GM15510 (cell line): ENCODE measurements around the gene INSRR.

ENCODE experiments used
- POLR2A ChIP-seq: IDR thresholded peaks from 3 replicates; pipeline ENCODE4 v1.6.1; 2011; ENCODE audit warnings: borderline replicate concordance; ENCODE audit not compliant: insufficient read length; ENCODE audit errors: extremely low read depth

The INSRR gene

GRCh38 chr1:156886583-156887281, 27.8 kb upstream of the INSRR start:
- TF ChIP-seq POLR2A, result no peak

GRCh38 chr1:156885880-156886355, 27.0 kb upstream of the INSRR start:
- TF ChIP-seq POLR2A, result no peak

- TF ChIP-seq POLR2A, result no peak
These were observed 26.4 kb upstream of the INSRR start for GRCh38 chr1:156885314-156885713.

- no peak for TF ChIP-seq POLR2A
These were observed 25.8 kb upstream of the INSRR start for GRCh38 chr1:156884560-156885184.

- TF ChIP-seq POLR2A, result no peak
These were observed 25.0 kb upstream of the INSRR start for GRCh38 chr1:156883919-156884318.

- TF ChIP-seq POLR2A, result no peak
These were observed 23.6 kb upstream of the INSRR start for GRCh38 chr1:156882543-156882942.

- no peak for TF ChIP-seq POLR2A
These were observed 22.7 kb upstream of the INSRR start for GRCh38 chr1:156881663-156882062.

GRCh38 chr1:156881101-156881500, 22.2 kb upstream of the INSRR start:
- no peak for TF ChIP-seq POLR2A

- TF ChIP-seq POLR2A, result no peak
These were observed 21.6 kb upstream of the INSRR start for GRCh38 chr1:156880473-156880872.

GRCh38 chr1:156879876-156880275, 21.0 kb upstream of the INSRR start:
- no peak for TF ChIP-seq POLR2A

GRCh38 chr1:156877433-156878170, 18.7 kb upstream of the INSRR start:
- TF ChIP-seq POLR2A, result no peak

GRCh38 chr1:156876281-156876680, 17.4 kb upstream of the INSRR start:
- TF ChIP-seq POLR2A, result no peak

GRCh38 chr1:156875341-156875615, 16.4 kb upstream of the INSRR start:
- TF ChIP-seq POLR2A, result no peak

- TF ChIP-seq POLR2A, result no peak
These were observed 15.8 kb upstream of the INSRR start for GRCh38 chr1:156874572-156875340.

GRCh38 chr1:156874142-156874541, 15.2 kb upstream of the INSRR start:
- TF ChIP-seq POLR2A, result no peak
